ENCODE measurements around the gene PRKCD.

PRKCD gene

GRCh38 chr3:53193466-53194209, 32.6 kb downstream of the PRKCD start:
- no peak for DNase-seq

DNA sequence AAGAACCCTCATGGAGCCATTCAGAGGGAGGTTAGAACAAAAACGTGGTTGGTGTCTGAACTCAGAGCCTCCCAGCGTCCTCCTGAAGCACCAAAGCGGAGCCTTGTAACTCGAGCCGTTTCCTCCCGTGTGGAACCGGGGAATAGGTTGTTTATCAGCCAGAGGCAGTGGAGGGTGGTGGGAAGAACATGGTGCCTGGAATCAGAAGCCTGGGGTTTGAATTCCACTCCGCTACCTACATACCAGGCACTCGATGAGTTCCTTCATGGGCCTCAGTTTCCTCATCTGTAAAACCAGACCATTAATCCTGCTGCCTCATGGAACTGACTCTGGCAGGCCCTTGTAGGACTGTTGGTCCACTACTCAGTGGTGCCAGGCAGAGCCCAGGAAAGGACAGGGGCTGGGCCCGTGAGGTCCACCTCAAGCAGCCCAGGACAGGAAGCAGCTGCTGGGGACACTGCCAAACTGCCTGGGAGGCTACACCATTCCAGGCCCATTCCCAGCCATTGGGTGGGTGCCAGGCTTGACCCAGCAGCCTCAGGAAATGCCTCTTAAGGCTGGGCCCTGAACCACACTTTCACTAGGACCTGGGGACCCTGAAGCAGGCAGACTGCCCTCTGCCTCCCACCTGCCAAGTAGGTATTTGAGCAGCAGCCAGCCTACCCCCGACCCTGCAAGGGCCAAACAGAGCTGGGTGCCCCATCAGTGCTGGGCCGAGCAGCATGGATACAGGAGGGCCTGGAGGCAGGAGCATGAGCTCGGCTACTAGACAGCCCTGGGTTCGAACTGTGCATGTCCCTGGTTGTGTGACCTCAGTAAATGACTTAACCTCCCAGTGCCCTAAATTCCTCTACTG, 33.4 kb downstream of the PRKCD start:
- peak in 1 of 2 experiments; percentile 14 for DNase-seq

- DNase-seq, result no peak
Observed at GRCh38 chr3:53195066-53195450, 34.0 kb downstream of the PRKCD start.

- DNase-seq, result peak; percentile 28 to 42
Observed at GRCh38 chr3:53195602-53196574, 34.9 kb downstream of the PRKCD start.

DNA sequence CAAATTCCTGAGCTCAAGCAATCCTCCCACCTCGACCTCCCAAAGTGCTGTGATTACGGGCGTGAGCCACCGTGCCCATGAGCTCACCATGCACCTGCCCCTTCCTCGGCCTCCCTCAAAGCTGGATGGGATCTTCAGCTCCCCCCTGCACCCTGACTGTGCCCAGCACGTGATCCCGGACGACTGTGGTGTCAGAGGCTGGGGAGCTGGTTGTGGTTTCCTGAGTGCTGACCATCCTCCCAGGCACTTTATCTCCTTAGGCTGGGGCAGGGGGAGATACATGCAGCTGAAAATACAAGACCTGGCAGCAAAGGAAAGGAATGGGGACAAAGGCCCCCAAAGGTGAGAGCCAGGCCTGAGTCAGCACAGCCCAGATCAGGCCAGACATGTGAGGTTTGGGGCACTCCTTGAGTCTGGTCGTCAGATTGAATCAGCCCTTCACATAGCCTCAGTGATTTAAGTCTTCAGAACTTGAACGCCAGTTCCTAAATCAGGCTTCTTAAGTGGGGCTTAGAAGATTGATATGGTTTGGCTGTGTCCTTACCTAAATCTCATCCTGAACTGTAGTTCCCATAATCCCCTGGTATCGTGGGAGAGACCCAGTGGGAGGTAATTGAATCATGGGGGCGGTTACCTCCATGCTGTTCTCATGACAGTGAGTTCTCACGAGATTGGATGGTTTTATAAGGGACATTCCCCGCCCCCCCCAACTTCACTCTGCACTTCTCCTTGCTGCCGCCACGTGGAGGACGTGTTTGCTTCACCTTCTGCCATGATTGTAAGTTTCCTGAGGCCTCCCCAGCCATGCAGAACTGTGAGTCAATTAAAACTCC, 35.8 kb downstream of the PRKCD start:
- no peak for DNase-seq

- no peak for DNase-seq
Observed at GRCh38 chr3:53198256-53198977, 37.4 kb downstream of the PRKCD start.

GRCh38 chr3:53198996-53199395, 38.0 kb downstream of the PRKCD start:
- no peak for DNase-seq

GRCh38 chr3:53199834-53200233, 38.8 kb downstream of the PRKCD start:
- no peak for DNase-seq

DNA sequence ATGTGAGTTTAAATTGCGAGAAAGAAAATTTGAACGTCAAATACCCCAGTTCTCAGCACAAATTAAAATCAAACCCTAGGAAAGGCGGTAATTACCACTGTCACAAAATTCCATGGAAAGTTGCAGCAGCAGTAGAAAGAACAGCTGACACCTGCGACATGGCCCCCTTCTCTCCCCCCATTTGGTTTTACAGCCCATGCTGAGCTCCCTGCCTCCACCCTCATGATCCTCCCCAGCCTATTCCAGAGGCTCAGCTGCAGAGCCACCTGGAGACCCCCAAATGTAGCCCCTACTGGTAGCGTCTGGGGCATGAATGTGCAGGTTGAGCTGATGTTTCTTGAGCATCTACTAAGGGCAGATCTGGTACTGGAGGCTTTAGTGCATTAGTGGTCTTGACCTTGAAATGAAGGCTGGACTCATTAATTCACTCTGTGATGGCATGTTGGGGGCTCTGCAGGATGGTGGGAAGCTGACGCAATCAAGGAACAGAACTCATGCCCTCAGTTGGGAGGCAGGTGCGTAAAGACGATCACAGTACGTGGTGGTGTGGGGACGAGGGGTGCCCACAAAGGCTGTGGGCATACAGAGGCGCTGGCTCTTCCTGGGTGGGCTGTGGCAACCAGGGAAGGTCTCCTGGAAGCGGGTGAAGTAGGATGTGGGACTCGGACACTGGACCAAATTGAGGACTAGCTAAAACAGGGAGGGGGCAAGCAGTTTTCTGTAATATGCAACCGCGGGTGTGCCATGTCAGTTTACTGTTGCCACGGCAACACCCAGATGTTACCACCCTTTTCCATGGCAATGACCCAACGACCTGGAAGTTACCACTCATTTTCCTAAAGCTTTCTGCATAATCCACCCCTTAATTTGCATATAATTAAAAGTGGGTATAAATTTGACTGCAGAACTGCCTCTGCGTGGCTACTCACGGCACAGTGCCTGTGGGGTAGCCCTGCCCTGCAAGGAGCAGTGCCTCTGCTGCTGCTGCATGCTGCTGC, 39.8 kb downstream of the PRKCD start:
- DNase-seq, result no peak

- DNase-seq, result peak; percentile 12 to 70
Observed at GRCh38 chr3:53202331-53203015, 41.5 kb downstream of the PRKCD start.

DNA sequence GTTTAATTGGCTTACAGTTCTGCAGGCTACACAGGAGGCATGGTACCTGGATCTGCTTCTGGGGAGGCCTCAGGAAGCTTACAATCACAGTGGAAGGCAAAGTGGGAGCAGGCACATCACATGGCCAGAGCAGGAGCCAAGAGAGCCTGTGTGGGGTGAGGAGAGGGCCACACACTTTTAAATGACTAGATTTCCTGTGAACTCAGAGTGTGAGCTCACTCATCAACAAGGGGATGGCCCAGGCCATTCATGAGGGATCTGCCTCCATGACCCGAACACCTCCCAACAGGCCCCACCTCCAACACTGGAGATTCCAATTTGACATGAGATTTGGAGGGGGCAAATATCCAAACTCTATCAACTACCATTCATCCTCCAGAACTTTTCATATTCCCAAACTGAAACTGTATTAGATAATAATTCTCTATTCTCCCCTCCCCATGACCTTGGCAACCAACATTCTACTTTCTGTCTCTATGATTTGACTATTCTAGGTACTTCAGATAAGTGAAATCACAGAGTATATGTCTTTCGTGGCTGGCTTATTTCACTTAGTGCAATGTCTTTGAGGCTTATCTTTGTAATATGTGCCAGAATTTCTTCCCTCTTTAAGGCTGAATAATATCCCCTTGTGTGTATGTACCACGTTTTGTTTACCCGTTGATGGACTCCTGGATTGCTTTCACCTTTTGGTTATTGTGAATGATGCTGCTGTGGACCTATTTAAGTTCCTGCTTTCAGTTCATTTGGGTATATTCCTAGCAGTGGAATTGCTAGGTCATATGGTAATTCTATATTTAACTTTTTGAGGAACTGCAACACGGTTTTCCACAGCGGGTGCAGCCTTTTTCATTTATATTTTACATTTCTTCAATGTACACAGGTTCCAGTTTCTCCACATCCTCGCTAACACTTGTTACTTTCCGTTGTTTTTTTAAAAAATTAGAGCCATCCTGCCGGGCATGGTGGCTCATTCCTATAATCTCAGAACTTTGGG, 51.0 kb downstream of the PRKCD start:
- no peak for DNase-seq

- no peak for DNase-seq
Observed at GRCh38 chr3:53213276-53213675, 52.3 kb downstream of the PRKCD start.

DNA sequence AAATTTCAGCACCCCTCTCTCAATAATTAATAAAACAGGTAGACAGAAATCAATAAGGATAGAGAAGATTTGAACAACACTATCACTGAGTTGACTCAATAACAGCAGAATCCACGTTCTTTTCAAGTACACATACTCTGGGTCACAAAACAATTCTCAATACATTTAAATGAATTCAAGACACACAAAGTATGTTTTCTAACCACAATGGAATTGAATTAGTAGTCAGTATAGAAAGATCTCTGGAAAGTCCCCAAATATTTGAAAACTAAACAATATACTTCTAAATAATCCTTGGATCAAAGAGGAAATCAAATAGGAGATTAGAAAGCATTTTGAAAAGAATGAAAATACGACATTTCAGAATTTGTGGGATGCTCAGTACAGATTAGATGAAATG, 54.8 kb downstream of the PRKCD start:
- DNase-seq, result no peak

DNA sequence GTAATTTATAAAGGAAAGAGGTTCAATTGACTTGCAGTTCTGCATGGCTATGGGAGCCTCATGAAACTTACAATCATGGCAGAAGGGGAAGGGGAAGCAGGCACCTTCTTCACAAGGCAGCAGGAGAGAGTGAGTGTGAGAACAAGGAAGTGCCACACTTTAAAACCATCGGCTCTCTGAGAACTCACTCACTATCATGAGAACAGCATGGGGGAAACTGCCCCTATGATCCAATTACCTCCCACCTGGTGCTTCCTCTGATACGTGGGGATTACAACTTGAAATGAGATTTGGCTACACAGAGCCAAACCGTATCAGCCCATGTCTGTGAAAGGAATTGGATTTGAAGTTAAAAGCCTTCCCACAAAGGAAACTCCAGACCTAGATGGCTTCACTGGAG, 55.7 kb downstream of the PRKCD start:
- no peak for DNase-seq

- DNase-seq, result no peak
Observed at GRCh38 chr3:53217175-53217574, 56.2 kb downstream of the PRKCD start.

GRCh38 chr3:53218131-53218530, 57.1 kb downstream of the PRKCD start:
- DNase-seq, result no peak

DNA sequence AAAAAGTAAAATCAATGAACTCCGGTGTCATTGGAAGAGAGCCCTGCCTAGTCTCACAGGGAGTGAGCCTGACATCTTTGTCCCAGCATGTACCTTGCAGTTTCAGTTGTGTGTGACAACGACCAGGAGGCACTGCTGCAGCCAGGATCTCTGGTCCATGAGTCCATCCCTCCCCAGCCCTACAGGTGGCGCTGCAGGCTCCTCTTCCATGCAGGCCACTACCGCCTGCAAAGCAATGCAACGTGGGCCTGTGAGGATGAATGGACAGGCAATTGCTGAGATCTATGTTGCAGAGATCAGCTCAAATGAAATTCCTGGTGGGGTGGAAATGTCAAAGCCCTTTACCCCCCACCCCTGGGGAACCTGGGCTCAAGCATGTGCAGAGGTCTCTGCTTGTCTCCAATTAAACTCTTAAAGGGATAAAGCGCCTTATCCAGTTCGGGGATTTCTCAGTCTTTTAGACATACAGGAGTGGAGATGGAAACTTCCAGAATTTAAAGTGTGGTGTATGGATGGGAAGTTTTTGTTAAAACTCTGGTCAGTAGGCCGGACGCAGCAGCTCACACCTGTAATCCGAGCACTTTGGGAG, 59.0 kb downstream of the PRKCD start:
- DNase-seq, result peak; percentile 32 to 57

GRCh38 chr3:53221345-53221744, 60.3 kb downstream of the PRKCD start:
- DNase-seq, result no peak
